GM12878 (cell line): Measurements from ENCODE around the gene TRMU. TPM values are rescaled to one million over a fixed set of nuclear protein-coding genes. Genes with fewer than 3 reads are reported as not detected.

Experiments used
- CHD1 ChIP-seq: IDR thresholded peaks from 2 replicates; pipeline ENCODE4 v1.6.1; 2012; ENCODE audit warnings: low read depth, low read length, improper control_type of control experiment
- CHD2 ChIP-seq: IDR thresholded peaks from 2 replicates; pipeline ENCODE4 v1.6.1; 2011; ENCODE audit warnings: low read depth, low read length, improper control_type of control experiment, borderline replicate concordance
- CUX1 ChIP-seq: IDR thresholded peaks from 2 replicates; pipeline ENCODE4 v1.6.1; 2012; ENCODE audit warnings: improper control_type of control experiment, low read depth, low read length; ENCODE audit not compliant: insufficient replicate concordance
- IKZF2 ChIP-seq, 2 experiments: fragments of 450-650 bp; IDR thresholded peaks; 2 replicates each; pipeline ENCODE4 v1.6.1; 2017; ENCODE audit warnings: mild to moderate bottlenecking in 2 of 2, moderate library complexity in 2 of 2
- MLLT1 ChIP-seq: fragments of 450-650 bp; IDR thresholded peaks from 2 replicates; pipeline ENCODE4 v1.6.1; 2016; ENCODE audit warnings: mild to moderate bottlenecking
- NKRF ChIP-seq: fragments of 450-650 bp; conservative IDR thresholded peaks from 2 replicates; pipeline ENCODE4 v1.6.1; 2017; ENCODE audit warnings: mild to moderate bottlenecking, moderate library complexity
- PAX8 ChIP-seq: fragments of 450-650 bp; IDR thresholded peaks from 2 replicates; pipeline ENCODE4 v1.6.1; 2017; ENCODE audit warnings: mild to moderate bottlenecking, moderate library complexity
- SREBF2 ChIP-seq: IDR thresholded peaks from 2 replicates; pipeline ENCODE4 v1.6.1; 2012; ENCODE audit warnings: mild to moderate bottlenecking, low read length
- YY1 ChIP-seq: IDR thresholded peaks from 2 replicates; pipeline ENCODE4 v1.6.1; 2011; ENCODE audit warnings: low read depth, mild to moderate bottlenecking, low read length
- ZBTB11 ChIP-seq: fragments of 450-650 bp; formaldehyde crosslinking; IDR thresholded peaks from 2 replicates; pipeline ENCODE4 v1.5.0; 2022; ENCODE audit warnings: mild to moderate bottlenecking, missing genetic modification characterization
- ZSCAN29 ChIP-seq: fragments of 450-650 bp; IDR thresholded peaks from 2 replicates; pipeline ENCODE4 v1.6.1; 2017; ENCODE audit warnings: mild to moderate bottlenecking, moderate library complexity
- polyA plus RNA-seq, 11 experiments: library from polyadenylated mRNA; depleted of rRNA in 4 of 11; unstranded in 6 of 11; stranded (reverse) in 5 of 11; fragments of >200 nt; fragmentation: Nextera tagmentation in 4 of 11; fragmentation: Illumina TruSeq in 1 of 11; extraction: Ambion mirVana in 4 of 11; extraction: Trizol in 1 of 11; gene quantifications; 1 replicate in 1 of 11; 2 replicates in 10 of 11; pipeline versions ENCODE4 v1.2.1 to v1.2.3, GENCODE V29; 2011 to 2016; ENCODE audit warnings: inconsistent platforms in 2 of 11, missing spikeins in 2 of 11, low read depth in 1 of 11
- total RNA-seq, 4 experiments: library from RNA; depleted of rRNA in 3 of 4; stranded (reverse); fragments of >200 nt in 3 of 4; fragmentation: Illumina TruSeq in 1 of 4; extraction: Trizol in 1 of 4; gene quantifications; 2 replicates each; pipeline versions ENCODE4 v1.2.1 to v1.2.3, GENCODE V29; 2013 to 2021

Gene TRMU
- total and polyA plus RNA-seq, 10 of the 15 experiments (the other 5 are each of a cell fraction or from before 2014, with no cell fraction given) = 3.5 to 57.0 (median 44.0) TPM

GRCh38 chr22:46335201-46336118, at the start of gene TRMU (continued):
- TF ChIP-seq ZSCAN29 = peak; percentile 68; the same call in 1 of the 2 replicates
- no peak for TF ChIP-seq PAX8
- TF ChIP-seq SREBF2 = no peak
- peak; percentile 82 for TF ChIP-seq YY1
- peak; percentile 71 for TF ChIP-seq CHD2
- peak; percentile 97 for TF ChIP-seq MLLT1
- peak; percentile 90 for TF ChIP-seq NKRF
- no peak for TF ChIP-seq IKZF2 (IDR thresholded peaks at IDR 0.05)
- TF ChIP-seq ZBTB11 (CRISPR knock-in tag) = peak; percentile 91
- TF ChIP-seq CUX1 = no peak
- TF ChIP-seq CHD1 = no peak
